Stimulated activated CD8-positive, alpha-beta memory T cell treated with anti-CD3 and anti-CD28 coated beads, Interleukin-2, amount 100 ng/mL, for 1 hour (primary cell): Measurements from ENCODE around the gene ZMYND11.
"Not testable (repeated sequence)": the region's sequence is repeated elsewhere in the genome, so short reads cannot be mapped to it uniquely, and the experiment has no call there.

Source experiments
- DNase-seq, 2 donors: peaks; one replicate each; pipeline ENCODE4 v3.0.0-alpha.2; 2020; ENCODE audit warnings: low read depth in 2 of 2

Gene ZMYND11

DNA sequence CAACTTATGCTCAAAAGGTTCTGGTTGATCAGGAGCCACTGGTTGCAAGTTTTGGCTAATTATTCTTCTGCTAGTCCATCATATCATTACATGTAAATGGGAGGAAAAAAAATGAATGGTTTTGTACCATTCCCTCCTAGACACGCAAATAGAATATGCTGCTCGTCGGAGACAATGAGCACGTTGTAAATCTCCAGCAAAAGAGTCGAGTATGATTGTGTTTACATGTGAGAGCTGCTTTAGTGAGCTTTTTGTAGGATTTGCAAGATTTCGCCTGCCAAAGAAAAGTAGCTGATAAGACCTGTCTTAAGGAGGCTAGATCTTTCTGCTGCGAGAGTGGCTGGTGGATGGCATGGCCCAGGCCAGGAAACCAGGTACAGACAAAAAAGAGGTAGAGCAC is 109.0 kb downstream of the ZMYND11 start:
- no peak for DNase-seq

DNA sequence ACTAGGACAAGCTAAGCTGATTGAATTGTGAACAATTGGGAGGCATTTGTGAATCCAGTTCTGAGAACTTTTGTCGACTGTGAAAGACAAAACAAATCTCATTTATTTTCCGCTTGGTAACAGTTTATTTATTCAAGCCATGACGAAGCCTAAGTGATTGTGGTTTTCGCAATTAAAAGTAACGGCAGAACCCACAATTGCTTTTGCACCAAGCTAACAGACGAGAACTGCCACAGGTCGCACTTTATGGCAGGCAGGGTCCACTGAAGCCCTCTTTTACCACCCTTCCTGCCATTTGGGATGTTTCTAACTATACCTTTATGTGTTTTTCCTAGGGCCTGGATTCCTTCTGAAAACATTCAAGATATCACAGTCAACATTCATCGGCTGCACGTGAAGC is 111.2 kb downstream of the ZMYND11 start:
- no peak for DNase-seq

GRCh38 chr10:247480-247879 is 112.2 kb downstream of the ZMYND11 start:
- DNase-seq, result no peak

DNA sequence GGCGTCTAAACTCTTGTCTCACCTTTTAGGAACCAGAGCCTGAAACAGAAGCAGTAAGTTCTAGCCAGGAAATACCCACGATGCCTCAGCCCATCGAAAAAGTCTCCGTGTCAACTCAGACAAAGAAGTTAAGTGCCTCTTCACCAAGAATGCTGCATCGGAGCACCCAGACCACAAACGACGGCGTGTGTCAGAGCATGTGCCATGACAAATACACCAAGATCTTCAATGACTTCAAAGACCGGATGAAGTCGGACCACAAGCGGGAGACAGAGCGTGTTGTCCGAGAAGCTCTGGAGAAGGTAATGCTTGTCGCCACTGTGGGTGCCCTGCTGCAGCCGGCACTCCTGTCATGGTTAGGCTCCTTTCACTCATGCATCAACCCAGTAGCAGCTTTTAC is 113.1 kb downstream of the ZMYND11 start:
- DNase-seq, result no peak

DNA sequence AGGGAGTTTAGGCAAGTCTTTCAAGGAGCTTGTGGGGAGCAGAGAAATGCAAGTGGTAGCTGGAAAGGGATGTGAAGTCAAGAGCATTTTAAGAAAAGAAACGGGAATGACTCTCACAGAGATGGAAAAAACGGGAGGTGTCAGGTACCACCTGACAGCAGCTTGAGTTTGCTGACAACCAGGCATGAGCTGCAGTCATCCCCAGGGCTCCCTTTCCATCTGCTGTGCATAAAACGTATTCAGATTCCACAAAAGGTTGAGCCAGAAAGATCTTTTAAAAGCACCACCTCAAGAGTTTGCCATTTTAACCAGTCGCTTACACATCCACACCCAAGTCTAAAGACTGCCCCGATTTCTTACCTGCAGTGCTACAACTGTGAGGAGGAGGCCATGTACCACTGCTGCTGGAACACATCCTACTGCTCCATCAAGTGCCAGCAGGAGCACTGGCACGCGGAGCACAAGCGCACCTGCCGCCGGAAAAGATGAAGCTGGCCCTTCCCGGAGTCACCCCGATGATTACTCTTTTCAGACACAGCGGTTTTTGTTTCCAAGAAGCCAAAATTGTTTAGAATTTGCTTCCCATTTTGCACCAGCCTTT is 116.8 kb downstream of the ZMYND11 start:
- no peak for DNase-seq

GRCh38 chr10:260819-261429 is 125.7 kb downstream of the ZMYND11 start:
- no peak for DNase-seq

GRCh38 chr10:264160-265073 is 129.2 kb downstream of the ZMYND11 start:
- DNase-seq, result not testable (repeated sequence)

DNA sequence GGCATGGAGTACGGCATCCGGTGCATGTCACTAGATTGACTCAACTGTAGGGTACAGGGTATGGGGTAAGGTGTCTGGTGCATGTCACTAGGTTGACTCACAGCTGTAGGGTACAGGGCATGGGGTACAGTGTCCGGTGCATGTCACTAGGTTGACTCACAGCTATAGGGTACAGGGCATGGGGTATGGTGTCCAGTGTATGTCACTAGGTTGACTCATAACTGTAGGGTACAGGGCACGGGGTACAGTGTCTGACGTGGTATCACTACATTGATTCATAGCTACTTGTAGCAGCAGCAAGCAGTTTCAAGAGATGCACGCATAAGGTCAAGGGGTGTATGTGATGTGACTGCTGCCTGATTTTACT is 129.8 kb downstream of the ZMYND11 start:
- not testable (repeated sequence) for DNase-seq

GRCh38 chr10:265816-266588 is 130.7 kb downstream of the ZMYND11 start:
- DNase-seq, result not testable (repeated sequence)

GRCh38 chr10:266974-267425 is 131.7 kb downstream of the ZMYND11 start:
- no peak for DNase-seq

DNA sequence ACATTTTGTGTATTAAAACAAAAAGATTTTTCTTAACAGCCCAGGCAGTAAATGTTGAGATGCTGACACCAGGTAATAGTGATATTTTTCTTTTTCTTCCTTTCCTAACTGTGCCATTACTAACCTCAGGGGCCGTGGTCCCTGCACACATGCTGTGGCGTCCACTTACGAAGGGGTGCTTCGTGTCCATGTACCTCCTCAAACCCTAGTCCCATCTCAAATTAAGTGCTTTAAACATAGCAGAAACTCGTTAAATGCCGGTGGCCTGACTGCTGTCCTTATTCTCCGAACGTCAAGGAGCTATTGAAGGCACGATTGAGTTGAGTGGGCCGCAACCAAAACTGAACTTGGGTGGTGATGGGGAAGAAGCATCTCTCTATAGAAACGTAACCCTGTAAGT is 132.4 kb downstream of the ZMYND11 start:
- no peak for DNase-seq

DNA sequence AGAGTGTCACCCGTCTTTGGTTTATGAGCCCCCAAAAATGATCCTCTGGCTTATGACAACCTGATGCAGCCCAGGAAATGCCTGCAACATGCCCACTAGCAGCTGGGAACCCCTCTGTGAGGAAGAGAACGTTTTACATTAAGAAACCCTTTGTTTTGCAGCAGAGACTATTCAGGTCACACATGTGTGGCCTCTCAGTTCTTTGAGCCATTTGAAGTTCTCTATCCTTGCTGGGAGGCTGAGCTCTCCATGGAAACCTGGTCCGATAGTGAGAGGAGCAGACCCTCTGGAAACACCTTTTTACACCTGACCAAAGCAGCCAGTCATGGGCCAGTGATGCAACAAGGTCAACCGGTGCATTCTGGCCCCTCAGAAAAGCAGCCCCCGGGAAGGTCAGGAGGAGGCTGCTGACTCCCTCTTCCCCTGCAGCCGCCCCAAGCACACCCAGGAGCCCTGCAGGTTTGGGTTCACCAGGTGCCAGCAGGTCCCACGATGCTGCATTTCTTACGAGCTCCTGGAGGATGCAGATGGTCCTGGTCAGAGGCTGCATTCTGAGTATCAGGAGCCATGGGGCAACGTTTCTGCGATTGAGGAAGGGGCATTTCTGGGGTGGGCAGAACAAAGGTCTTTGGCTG is 134.3 kb downstream of the ZMYND11 start:
- DNase-seq, result no peak

DNA sequence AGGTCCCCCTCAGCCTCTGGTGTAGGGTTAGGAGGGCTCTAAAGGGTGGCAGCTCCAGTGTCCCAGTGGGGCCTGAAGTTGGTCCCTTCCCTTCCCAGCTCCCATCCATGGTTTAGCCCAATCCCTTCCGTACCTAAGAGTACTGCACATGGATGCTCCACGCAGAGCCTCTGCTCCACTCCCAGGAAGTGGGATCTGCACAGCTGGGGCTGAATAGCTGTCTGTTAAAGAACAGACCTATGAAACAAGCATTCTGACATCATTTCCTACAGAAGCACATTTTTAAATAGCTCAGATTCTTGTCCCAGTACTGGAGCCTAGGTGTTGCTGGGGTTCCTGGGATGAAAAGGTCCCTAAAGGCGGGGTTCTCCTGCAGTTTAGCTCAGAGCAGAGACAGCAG is 135.9 kb downstream of the ZMYND11 start:
- DNase-seq, result no peak

DNA sequence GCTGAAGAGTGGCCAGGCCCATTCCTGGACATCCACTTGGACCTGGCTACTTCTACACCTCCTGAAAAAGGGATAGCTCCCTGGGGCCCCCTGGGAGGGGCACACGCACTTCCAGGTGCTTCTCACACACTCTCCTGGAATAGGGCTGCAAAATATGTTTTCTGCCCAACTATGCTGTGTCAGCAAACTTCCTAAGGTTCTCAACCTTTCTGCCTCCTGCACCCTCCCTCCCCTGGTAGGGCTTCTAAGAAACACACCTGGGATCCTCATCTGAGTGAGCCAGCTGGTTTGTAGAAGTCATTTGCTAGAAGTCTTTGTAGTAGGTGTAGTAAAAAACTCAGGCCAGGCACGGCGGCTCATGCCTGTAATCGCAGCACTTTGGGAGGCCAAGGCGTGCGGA is 136.5 kb downstream of the ZMYND11 start:
- no peak for DNase-seq

- no peak for DNase-seq
Measured at GRCh38 chr10:273088-273487, 137.8 kb downstream of the ZMYND11 start.

- no peak for DNase-seq
Measured at GRCh38 chr10:274866-275265, 139.6 kb downstream of the ZMYND11 start.

- DNase-seq, result no peak
Measured at GRCh38 chr10:275680-276079, 140.4 kb downstream of the ZMYND11 start.

- no peak for DNase-seq
Measured at GRCh38 chr10:277963-278362, 142.7 kb downstream of the ZMYND11 start.

- no peak for DNase-seq
Measured at GRCh38 chr10:278707-279106, 143.5 kb downstream of the ZMYND11 start.

DNA sequence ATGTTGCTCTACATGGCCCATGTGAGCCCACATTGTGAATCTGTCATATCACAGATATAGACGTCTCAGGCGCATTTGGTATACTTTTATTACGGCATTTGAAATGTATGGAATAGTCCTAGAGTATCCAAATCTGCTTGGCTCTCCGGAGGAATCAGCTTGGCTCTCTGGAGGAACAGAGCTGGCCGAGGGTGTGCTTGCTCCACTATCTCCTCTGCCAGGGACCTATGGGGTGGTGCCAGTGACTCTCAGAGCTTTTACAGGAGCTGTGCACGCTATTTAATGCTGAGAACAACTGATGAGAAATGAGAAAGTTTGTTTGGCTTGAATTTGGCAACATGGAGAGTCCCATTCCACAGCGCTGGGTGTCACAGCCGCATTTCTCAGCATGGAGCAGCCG is 144.0 kb downstream of the ZMYND11 start:
- no peak for DNase-seq

- DNase-seq, result no peak
Measured at GRCh38 chr10:279655-280054, 144.4 kb downstream of the ZMYND11 start.
